Prostate gland (tissue), 2 donors: Measurements from ENCODE around the gene PDE10A. TPM values are rescaled to one million over a fixed set of nuclear protein-coding genes. Genes with fewer than 3 reads are reported as not detected.

Source experiments
- DNase-seq: peaks from one replicate; pipeline ENCODE4 v3.0.0-alpha.2; 2019; ENCODE audit warnings: low spot score
- H3K27ac ChIP-seq, 2 donors: fragments of 200-600 bp; sonication (generic); 2 replicates each; pipeline ENCODE4 v1.5.1; 2017 to 2019
- H3K27me3 ChIP-seq: fragments of 200-600 bp; sonication (generic); replicated peaks from 2 replicates; pipeline ENCODE4 v1.5.1; 2019; ENCODE audit not compliant: insufficient read depth
- H3K36me3 ChIP-seq, 2 donors: fragments of 200-600 bp; sonication (generic); 1 replicate in 1 of 2; 2 replicates in 1 of 2; pipeline versions ENCODE4 v1.5.1 to v1.8.1; 2017 to 2019
- H3K4me1 ChIP-seq: fragments of 200-600 bp; sonication (generic); replicated peaks from 2 replicates; pipeline ENCODE4 v1.5.1; 2019
- H3K4me3 ChIP-seq, 2 donors: fragments of 200-600 bp; sonication (generic); 2 replicates each; pipeline ENCODE4 v1.5.1; 2017 to 2019
- H3K9me3 ChIP-seq: fragments of 200-600 bp; sonication (generic); 2 replicates; pipeline ENCODE4 v1.5.1; 2017
- CTCF ChIP-seq, 4 experiments: fragments of 200-600 bp in 2 of 4; fragments of 450-650 bp in 2 of 4; sonication (generic) in 2 of 4; IDR thresholded peaks; 1 replicate in 3 of 4; 2 replicates in 1 of 4; pipeline ENCODE4 v1.5.1; 2016 to 2019; ENCODE audit warnings: antibody characterized with exemption in 4 of 4, mild to moderate bottlenecking in 2 of 4, moderate library complexity in 2 of 4
- POLR2A ChIP-seq: fragments of 450-650 bp; IDR thresholded peaks from one replicate; pipeline ENCODE4 v1.6.1; 2016; ENCODE audit warnings: antibody characterized with exemption, mild to moderate bottlenecking
- POLR2AphosphoS5 ChIP-seq: sonication (generic); formaldehyde crosslinking; IDR thresholded peaks from one replicate; pipeline ENCODE4 v1.6.1; 2017; ENCODE audit warnings: antibody characterized with exemption
- WGBS: methylation state at CpG from one replicate; pipeline ENCODE4 v1.1.5; 2018; 5-methylcytosine and 5-hydroxymethylcytosine counted together
- intact Hi-C: fragments of 100-400 bp; cut with DNase I; formaldehyde crosslinking; loops from one replicate; pipeline ENCODE4 v1.14.2; 2022
- total RNA-seq, 2 donors: library from RNA; depleted of rRNA; stranded (reverse); fragments of >200 nt; gene quantifications; one replicate each; pipeline ENCODE4 v1.1.0, GENCODE V29; 2016

PDE10A gene
- total RNA-seq, 2 donors from 2014 or later: 9.6 to 13.5 TPM

GRCh38 chr6:165519316-165519715 lies 143.7 kb downstream of the PDE10A start:
- Histone ChIP-seq H3K4me1 (no peaks in the 10 kb centered on the region), H3K36me3 (no peaks in the 10 kb centered on the region), H3K4me3 (no peak overlapping the region), H3K27ac (no peak overlapping the region), H3K9me3 (no peaks in the 10 kb centered on the region), H3K27me3 (no peaks in the 10 kb centered on the region)
- no peak for DNase-seq
- TF ChIP-seq CTCF (IDR thresholded peaks at IDR 0.05) (no peak), POLR2AphosphoS5 (no peak), POLR2A (no peak)
- intact Hi-C loops: no loop called here
- WGBS: 78% methylated on average over 3 of the region's 3 CpGs

- no peak for DNase-seq
- 71% methylated on average over 6 of the region's 6 CpGs for WGBS
Observed at GRCh38 chr6:165515963-165516624, 146.9 kb downstream of the PDE10A start.

GRCh38 chr6:165514621-165515020 lies 148.4 kb downstream of the PDE10A start:
- TF ChIP-seq POLR2A (no peak), POLR2AphosphoS5 (no peak), CTCF (IDR thresholded peaks at IDR 0.05) (no peak)
- Histone ChIP-seq H3K4me3 (no peak overlapping the region), H3K27ac (no peak overlapping the region), H3K27me3 (no peaks in the 10 kb centered on the region), H3K4me1 (no peaks in the 10 kb centered on the region), H3K9me3 (no peaks in the 10 kb centered on the region), H3K36me3 (no peaks in the 10 kb centered on the region)
- 99% methylated on average over 4 of the region's 4 CpGs for WGBS
- intact Hi-C loops: no loop called here
- DNase-seq: no peak

More at GRCh38 chr6:165515963-165516624, 146.9 kb downstream of the PDE10A start:
- H3K9me3 ChIP-seq: no peaks in the 10 kb centered on the region
- no peak overlapping the region for H3K27ac ChIP-seq
- no peaks in the 10 kb centered on the region for H3K36me3 ChIP-seq
- intact Hi-C loops: no loop called here
- no peak overlapping the region for H3K4me3 ChIP-seq
- no peaks in the 10 kb centered on the region for H3K4me1 ChIP-seq
- TF ChIP-seq CTCF (IDR thresholded peaks at IDR 0.05): no peak
- no peak for TF ChIP-seq POLR2A
- no peak for TF ChIP-seq POLR2AphosphoS5
- H3K27me3 ChIP-seq: no peaks in the 10 kb centered on the region

GRCh38 chr6:165511807-165512206 lies 151.2 kb downstream of the PDE10A start:
- intact Hi-C loops: no loop called here
- no peak for DNase-seq
- Histone ChIP-seq H3K4me1 (no peaks in the 10 kb centered on the region), H3K36me3 (no peaks in the 10 kb centered on the region), H3K27me3 (no peaks in the 10 kb centered on the region), H3K4me3 (no peak overlapping the region), H3K9me3 (no peaks in the 10 kb centered on the region), H3K27ac (no peak overlapping the region)
- TF ChIP-seq POLR2AphosphoS5 (no peak), CTCF (IDR thresholded peaks at IDR 0.05) (no peak), POLR2A (no peak)

GRCh38 chr6:165508321-165508869 lies 154.6 kb downstream of the PDE10A start:
- Histone ChIP-seq H3K36me3 (no peaks in the 10 kb centered on the region), H3K9me3 (no peaks in the 10 kb centered on the region), H3K27ac (no peak overlapping the region), H3K4me3 (no peak overlapping the region), H3K27me3 (no peaks in the 10 kb centered on the region), H3K4me1 (no peaks in the 10 kb centered on the region)
- TF ChIP-seq CTCF (IDR thresholded peaks at IDR 0.05) (no peak), POLR2AphosphoS5 (no peak), POLR2A (no peak)
- intact Hi-C loops: no loop called here
- DNase-seq: no peak
- WGBS: 44% methylated on average over 2 of the region's 2 CpGs
